Astrocyte (in vitro differentiated cells and primary cell): ENCODE data around the gene CASP14. TPM values are rescaled to one million over a fixed set of nuclear protein-coding genes. Genes with fewer than 3 reads are reported as not detected.
"Not testable (repeated sequence)": the region's sequence is repeated elsewhere in the genome, so short reads cannot be mapped to it uniquely, and the experiment has no call there.

Source experiments
- DNase-seq: peaks from one replicate; pipeline ENCODE4 v3.0.0-alpha.2; 2010; ENCODE audit warnings: low read depth
- FAIRE-seq: peaks from 2 replicates; lab custom pipeline; 2011; peaks lifted over from hg19 to GRCh38; lab: Jason Lieb, UNC
- H2AFZ ChIP-seq: 2 replicates; pipeline ENCODE4 v1.6.0; 2012; ENCODE audit warnings: low read depth, low read length, inconsistent platforms
- H3K27ac ChIP-seq: 2 replicates; pipeline ENCODE4 v1.5.1; 2011; ENCODE audit warnings: low read depth, low read length, inconsistent platforms
- H3K27me3 ChIP-seq: 2 replicates; pipeline ENCODE4 v1.6.0; 2011; ENCODE audit warnings: low read length, inconsistent platforms; ENCODE audit not compliant: insufficient read depth
- H3K36me3 ChIP-seq: 2 replicates; pipeline ENCODE4 v1.5.1; 2011; ENCODE audit warnings: low read length, inconsistent platforms; ENCODE audit not compliant: insufficient read depth
- H3K4me1 ChIP-seq: 2 replicates; pipeline ENCODE4 v1.5.1; 2011; ENCODE audit warnings: low read length, inconsistent platforms; ENCODE audit not compliant: insufficient read depth
- H3K4me2 ChIP-seq: 2 replicates; pipeline ENCODE4 v1.6.0; 2012; ENCODE audit warnings: low read length, inconsistent platforms
- H3K4me3 ChIP-seq: 2 replicates; pipeline ENCODE4 v1.5.1; 2011; ENCODE audit warnings: low read depth, mild to moderate bottlenecking, low read length, inconsistent platforms; ENCODE audit not compliant: insufficient read depth
- H3K79me2 ChIP-seq: 2 replicates; pipeline ENCODE4 v1.6.0; 2012; ENCODE audit warnings: mild to moderate bottlenecking, low read length, inconsistent platforms; ENCODE audit not compliant: insufficient read depth
- H3K9ac ChIP-seq: 2 replicates; pipeline ENCODE4 v1.6.0; 2012; ENCODE audit warnings: mild to moderate bottlenecking, low read length, inconsistent platforms
- H3K9me3 ChIP-seq: 2 replicates; pipeline ENCODE4 v1.5.1; 2012; ENCODE audit warnings: low read depth, mild to moderate bottlenecking, low read length, inconsistent platforms; ENCODE audit not compliant: insufficient read depth
- H4K20me1 ChIP-seq: 2 replicates; pipeline ENCODE4 v1.6.0; 2012; ENCODE audit warnings: low read length, inconsistent platforms; ENCODE audit not compliant: insufficient read depth
- H3K27ac Mint-ChIP-seq: one replicate; pipeline ENCODE4 v1.8.0; 2021; ENCODE audit warnings: mild to moderate bottlenecking, mixed read lengths; ENCODE audit not compliant: unreplicated experiment
- H3K27me3 Mint-ChIP-seq: one replicate; pipeline ENCODE4 v1.8.0; 2021; ENCODE audit warnings: low read depth, mixed read lengths; ENCODE audit not compliant: unreplicated experiment
- H3K36me3 Mint-ChIP-seq: one replicate; pipeline ENCODE4 v1.8.0; 2021; ENCODE audit warnings: low read depth, mixed read lengths; ENCODE audit not compliant: unreplicated experiment
- H3K4me1 Mint-ChIP-seq: one replicate; pipeline ENCODE4 v1.8.0; 2021; ENCODE audit warnings: low read depth, mixed read lengths; ENCODE audit not compliant: unreplicated experiment
- H3K4me3 Mint-ChIP-seq: one replicate; pipeline ENCODE4 v1.8.0; 2021; ENCODE audit warnings: mild to moderate bottlenecking, moderate library complexity, mixed read lengths; ENCODE audit not compliant: unreplicated experiment
- H3K9me3 Mint-ChIP-seq: one replicate; pipeline ENCODE4 v1.8.0; 2021; ENCODE audit warnings: mild to moderate bottlenecking, mixed read lengths; ENCODE audit not compliant: unreplicated experiment
- EZH2 ChIP-seq: IDR thresholded peaks from 2 replicates; pipeline ENCODE4 v1.6.1; 2012; ENCODE audit warnings: mild to moderate bottlenecking, low read length, inconsistent platforms; ENCODE audit not compliant: insufficient read depth
- total RNA-seq: library from RNA; stranded (reverse); gene quantifications from 2 replicates; pipeline ENCODE4 v1.2.1, GENCODE V29; 2021
- TF ChIP-seq, protein P1 (sequence below): IDR thresholded peaks from 2 replicates; pipeline ENCODE4 v1.5.1; 2011; ENCODE audit warnings: low read depth, mild to moderate bottlenecking, inconsistent platforms, low read length, moderate library complexity; ENCODE audit not compliant: insufficient read depth

CASP14 gene
- total RNA-seq, 1 donor from 2014 or later, result not detected

DNA sequence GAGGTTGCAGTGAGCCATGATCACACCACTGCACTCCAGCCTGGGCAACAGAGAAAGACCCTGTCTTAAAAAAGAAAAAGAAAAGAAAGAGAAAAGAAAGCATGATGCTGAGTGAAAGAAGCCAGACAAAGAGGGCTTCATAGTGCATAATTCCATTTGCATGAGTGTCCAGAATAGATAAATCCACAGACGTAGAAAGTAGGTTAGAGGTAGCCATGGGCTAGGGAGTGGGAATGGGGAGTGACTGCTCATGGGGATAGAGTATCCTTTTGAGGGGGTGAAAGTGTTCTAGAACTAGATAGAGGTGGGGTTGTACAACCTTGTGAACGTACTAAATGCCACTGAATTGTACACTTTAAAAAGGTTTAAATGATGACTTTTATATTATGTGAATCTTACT lies 25.1 kb downstream of the CASP14 start:
- Mint-ChIP-seq H3K27me3 (peaks cover 14% of the 10 kb centered on the region), H3K4me1 (no peaks in the 10 kb centered on the region), H3K36me3 (no peaks in the 10 kb centered on the region), H3K4me3 (no peak overlapping the region), H3K27ac (no peak overlapping the region), H3K9me3 (peaks cover 4% of the 10 kb centered on the region)
- Histone ChIP-seq H3K27ac (no peak overlapping the region), H3K4me3 (no peak overlapping the region), H3K27me3 (no peaks in the 10 kb centered on the region), H3K79me2 (no peaks in the 10 kb centered on the region), H3K4me2 (no peak overlapping the region), H3K4me1 (no peaks in the 10 kb centered on the region), H3K36me3 (no peaks in the 10 kb centered on the region), H3K9ac (no peak overlapping the region), H4K20me1 (no peaks in the 10 kb centered on the region), H2AFZ (no peak overlapping the region), H3K9me3 (no peaks in the 10 kb centered on the region)
- no peak for FAIRE-seq
- TF ChIP-seq, protein P1, sequence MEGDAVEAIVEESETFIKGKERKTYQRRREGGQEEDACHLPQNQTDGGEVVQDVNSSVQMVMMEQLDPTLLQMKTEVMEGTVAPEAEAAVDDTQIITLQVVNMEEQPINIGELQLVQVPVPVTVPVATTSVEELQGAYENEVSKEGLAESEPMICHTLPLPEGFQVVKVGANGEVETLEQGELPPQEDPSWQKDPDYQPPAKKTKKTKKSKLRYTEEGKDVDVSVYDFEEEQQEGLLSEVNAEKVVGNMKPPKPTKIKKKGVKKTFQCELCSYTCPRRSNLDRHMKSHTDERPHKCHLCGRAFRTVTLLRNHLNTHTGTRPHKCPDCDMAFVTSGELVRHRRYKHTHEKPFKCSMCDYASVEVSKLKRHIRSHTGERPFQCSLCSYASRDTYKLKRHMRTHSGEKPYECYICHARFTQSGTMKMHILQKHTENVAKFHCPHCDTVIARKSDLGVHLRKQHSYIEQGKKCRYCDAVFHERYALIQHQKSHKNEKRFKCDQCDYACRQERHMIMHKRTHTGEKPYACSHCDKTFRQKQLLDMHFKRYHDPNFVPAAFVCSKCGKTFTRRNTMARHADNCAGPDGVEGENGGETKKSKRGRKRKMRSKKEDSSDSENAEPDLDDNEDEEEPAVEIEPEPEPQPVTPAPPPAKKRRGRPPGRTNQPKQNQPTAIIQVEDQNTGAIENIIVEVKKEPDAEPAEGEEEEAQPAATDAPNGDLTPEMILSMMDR, result no peak
- TF ChIP-seq EZH2, result no peak
- DNase-seq, result no peak

DNA sequence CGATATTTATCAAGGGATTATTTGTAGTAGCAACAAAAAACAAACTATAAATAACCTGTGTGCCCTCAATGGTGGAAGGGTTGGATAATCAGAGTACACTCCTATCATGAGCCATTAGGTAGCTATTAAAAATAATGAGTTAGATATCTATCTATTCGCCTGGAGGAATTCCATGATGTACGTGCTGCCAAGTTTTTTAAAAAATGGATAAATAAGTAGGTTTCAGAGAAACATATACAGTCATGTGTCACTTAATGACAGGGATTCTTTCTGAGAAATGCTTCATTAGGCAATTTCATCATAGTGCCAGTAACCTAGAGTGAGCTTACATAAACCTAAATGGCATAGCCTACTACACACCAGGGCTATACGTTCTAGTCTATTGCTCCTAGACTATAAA lies 26.5 kb downstream of the CASP14 start:
- Histone ChIP-seq H3K79me2 (no peaks in the 10 kb centered on the region), H3K36me3 (no peaks in the 10 kb centered on the region), H3K4me2 (no peak overlapping the region), H3K27me3 (no peaks in the 10 kb centered on the region), H2AFZ (no peak overlapping the region), H3K9ac (no peak overlapping the region), H4K20me1 (no peaks in the 10 kb centered on the region), H3K4me3 (no peak overlapping the region), H3K27ac (no peak overlapping the region), H3K9me3 (no peaks in the 10 kb centered on the region), H3K4me1 (no peaks in the 10 kb centered on the region)
- Mint-ChIP-seq H3K27ac (no peak overlapping the region), H3K36me3 (no peaks in the 10 kb centered on the region), H3K9me3 (no peaks in the 10 kb centered on the region), H3K4me1 (no peaks in the 10 kb centered on the region), H3K27me3 (peaks cover 14% of the 10 kb centered on the region), H3K4me3 (no peak overlapping the region)
- TF ChIP-seq, protein P1, result no peak
- no peak for TF ChIP-seq EZH2
- no peak for DNase-seq
- no peak for FAIRE-seq

DNA sequence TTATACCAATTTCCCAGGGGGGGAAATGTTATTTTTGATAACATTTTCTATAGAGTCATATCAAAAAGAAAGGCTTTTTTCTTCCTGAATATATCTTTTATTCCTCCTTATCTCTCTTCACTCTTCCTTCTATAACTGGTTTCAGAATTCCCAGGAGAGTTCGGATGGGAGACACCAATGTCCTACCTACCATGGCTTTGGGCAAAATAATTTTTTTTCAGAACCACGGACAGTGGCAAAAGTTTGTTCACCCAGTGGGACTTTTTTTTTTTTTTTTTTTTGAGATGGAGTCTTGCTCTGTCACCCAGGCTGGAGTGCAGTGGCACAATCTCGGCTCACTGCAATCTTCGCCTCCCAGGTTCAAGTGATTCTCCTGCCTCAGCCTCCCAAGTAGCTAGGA lies 30.7 kb downstream of the CASP14 start:
- H2AFZ ChIP-seq, H3K36me3 Mint-ChIP-seq, H3K4me1 Mint-ChIP-seq, H4K20me1 ChIP-seq, H3K4me3 ChIP-seq, H3K4me1 ChIP-seq, FAIRE-seq, H3K4me2 ChIP-seq, H3K36me3 ChIP-seq, H3K4me3 Mint-ChIP-seq, H3K79me2 ChIP-seq, DNase-seq, H3K9me3 Mint-ChIP-seq, H3K27ac ChIP-seq, H3K27ac Mint-ChIP-seq, H3K9me3 ChIP-seq, H3K27me3 ChIP-seq, H3K9ac ChIP-seq: not testable (repeated sequence)
- H3K27me3 Mint-ChIP-seq, result peaks cover 25% of the 10 kb centered on the region
